ENCODE data around the gene UBXN2A. TPM values are rescaled to one million over a fixed set of nuclear protein-coding genes. Genes with fewer than 3 reads are reported as not detected.

The UBXN2A gene
- total RNA-seq, 4 donors from 2014 or later: 11.7 to 20.4 (median 15.8) TPM

GRCh38 chr2:24021122-24021998 lies 81.1 kb downstream of the UBXN2A start:
- H3K27ac ChIP-seq: no peak overlapping the region
- no peak for TF ChIP-seq POLR2A (IDR thresholded peaks at IDR 0.05)
- TF ChIP-seq CTCF (IDR thresholded peaks at IDR 0.05): peak in 4 of 6 experiments; percentile 24 to 70 (median 66)
- DNase-seq: peak in 2 of 3 donors; percentile 66 to 75

GRCh38 chr2:24022324-24022974 lies 82.2 kb downstream of the UBXN2A start:
- no peak overlapping the region for H3K27ac ChIP-seq
- no peaks in the 10 kb centered on the region for H3K27me3 ChIP-seq
- no peak for TF ChIP-seq CTCF (IDR thresholded peaks at IDR 0.05)
- peaks cover 0 to 11% (median 0%) of the 10 kb centered on the region in 3 donors for H3K36me3 ChIP-seq
- no peaks in the 10 kb centered on the region for H3K9me3 ChIP-seq
- H3K4me1 ChIP-seq: no peaks in the 10 kb centered on the region
- H3K4me3 ChIP-seq: no peak overlapping the region
- no peak for DNase-seq

More at GRCh38 chr2:24021122-24021998, 81.1 kb downstream of the UBXN2A start:
- H3K27me3 ChIP-seq: no peaks in the 10 kb centered on the region
- H3K4me1 ChIP-seq: no peaks in the 10 kb centered on the region
- peaks cover 0 to 7% (median 0%) of the 10 kb centered on the region in 3 donors for H3K36me3 ChIP-seq
- H3K9me3 ChIP-seq: no peaks in the 10 kb centered on the region
- no peak overlapping the region for H3K4me3 ChIP-seq

DNA sequence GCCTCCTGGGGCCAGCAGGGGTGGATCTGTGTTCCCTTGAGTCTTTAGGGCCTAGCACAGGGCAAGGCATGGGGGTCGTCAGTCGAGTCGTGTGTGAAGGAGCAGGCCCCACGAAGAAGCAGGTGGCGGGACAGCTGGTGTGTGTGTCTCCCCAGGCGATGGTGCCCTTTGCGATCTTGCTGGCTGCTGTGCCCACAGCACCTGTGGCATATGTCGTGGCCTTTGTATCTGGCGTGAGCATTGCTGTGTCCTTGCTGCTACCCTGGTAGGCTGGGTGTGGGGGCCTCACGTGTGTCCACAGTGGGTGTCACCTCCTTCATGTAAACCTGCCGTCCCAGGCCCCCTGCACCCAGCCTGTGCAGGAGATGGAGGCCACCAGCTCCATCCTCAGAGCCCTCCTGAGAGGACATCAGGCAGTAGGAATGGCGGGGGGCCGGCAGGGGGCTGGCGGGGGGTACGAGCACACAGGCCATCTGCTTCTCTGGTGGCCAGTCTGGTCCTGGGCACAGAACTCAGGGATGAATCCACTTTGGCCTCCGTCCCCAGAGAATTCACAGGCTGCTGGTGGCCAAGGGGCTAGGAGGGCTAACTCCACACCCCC lies 82.8 kb downstream of the UBXN2A start:
- no peaks in the 10 kb centered on the region for H3K4me1 ChIP-seq
- H3K36me3 ChIP-seq: peaks cover 0 to 11% (median 0%) of the 10 kb centered on the region in 3 donors
- no peak overlapping the region for H3K27ac ChIP-seq

DNA sequence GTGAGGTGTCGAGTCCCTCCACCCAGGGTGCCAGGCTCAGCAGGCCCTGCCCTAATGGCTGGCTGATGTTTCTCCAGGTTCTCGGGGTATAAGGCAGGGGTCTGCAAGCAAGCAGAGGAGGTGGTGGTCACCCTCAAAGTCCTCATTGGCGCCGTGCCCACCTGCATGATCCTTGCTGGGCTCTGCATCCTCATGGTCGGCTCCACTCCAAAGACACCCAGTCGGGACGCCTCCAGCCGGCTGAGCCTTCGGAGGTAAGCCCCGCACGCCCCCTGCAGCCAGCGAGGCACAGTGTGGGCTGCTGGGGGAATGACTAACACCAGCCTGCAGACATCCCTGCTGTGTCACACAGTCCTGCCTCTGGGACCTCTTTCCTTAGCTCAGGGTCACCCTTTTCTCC lies 83.8 kb downstream of the UBXN2A start:
- H3K27me3 ChIP-seq: no peaks in the 10 kb centered on the region
- DNase-seq: no peak
- no peaks in the 10 kb centered on the region for H3K4me1 ChIP-seq
- no peaks in the 10 kb centered on the region for H3K9me3 ChIP-seq
- TF ChIP-seq POLR2A (IDR thresholded peaks at IDR 0.05): no peak
- no peak for TF ChIP-seq CTCF (IDR thresholded peaks at IDR 0.05)
- H3K27ac ChIP-seq: no peak overlapping the region
- H3K4me3 ChIP-seq: no peak overlapping the region
- peaks cover 0 to 11% (median 0%) of the 10 kb centered on the region in 3 donors for H3K36me3 ChIP-seq

More for the DNA sequence above, 82.8 kb downstream of the UBXN2A start:
- no peak for DNase-seq
- Histone ChIP-seq H3K9me3 (no peaks in the 10 kb centered on the region), H3K27me3 (no peaks in the 10 kb centered on the region), H3K4me3 (no peak overlapping the region)
- TF ChIP-seq CTCF (IDR thresholded peaks at IDR 0.05) (no peak), POLR2A (IDR thresholded peaks at IDR 0.05) (no peak)

DNA sequence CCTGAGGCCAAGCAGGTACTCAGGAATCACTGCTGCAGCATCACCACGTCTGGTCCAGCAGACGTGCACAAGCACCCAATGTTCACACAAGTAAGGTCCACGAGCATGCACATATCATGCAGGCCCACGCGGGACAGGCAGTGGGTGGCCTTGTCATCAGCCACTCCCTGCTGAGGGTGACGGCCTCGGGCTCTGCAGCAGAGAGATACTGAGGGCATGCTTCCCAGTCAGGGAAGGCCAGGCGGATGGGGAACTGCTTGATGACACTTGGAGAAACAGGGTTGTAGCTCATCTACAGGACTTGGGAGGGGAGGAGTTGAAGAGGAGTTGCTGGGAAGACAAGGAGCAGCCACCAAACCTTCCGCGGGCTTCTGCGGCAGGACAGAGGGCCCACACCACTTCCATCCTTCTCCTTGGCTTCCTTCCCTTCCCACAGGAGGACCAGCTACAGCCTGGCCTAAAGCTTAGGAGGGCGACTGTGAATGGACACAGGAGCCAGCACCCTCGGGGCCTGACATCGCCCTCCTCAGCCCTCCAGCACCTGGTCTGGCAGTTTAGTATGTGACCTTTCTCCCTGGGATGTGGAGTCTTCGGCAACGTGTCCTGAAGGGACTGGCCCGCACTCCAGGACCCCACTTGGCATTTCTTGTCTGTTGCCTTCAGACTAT lies 84.9 kb downstream of the UBXN2A start:
- Histone ChIP-seq H3K27ac (no peak overlapping the region), H3K4me1 (no peaks in the 10 kb centered on the region), H3K9me3 (no peaks in the 10 kb centered on the region), H3K27me3 (no peaks in the 10 kb centered on the region), H3K36me3 (peaks cover 0 to 17% (median 0%) of the 10 kb centered on the region in 3 donors), H3K4me3 (no peak overlapping the region)
- DNase-seq: no peak
- TF ChIP-seq POLR2A (IDR thresholded peaks at IDR 0.05): no peak
- TF ChIP-seq CTCF (IDR thresholded peaks at IDR 0.05): no peak
